Measurements from ENCODE around the gene RAE1. TPM values are rescaled to one million over a fixed set of nuclear protein-coding genes. Genes with fewer than 3 reads are reported as not detected.
"Not testable (repeated sequence)": the region's sequence is repeated elsewhere in the genome, so short reads cannot be mapped to it uniquely, and the experiment has no call there.

Gene RAE1
- total and polyA plus RNA-seq, 2 experiments from 2014 or later = 35.8 to 43.3 TPM

GRCh38 chr20:57416296-57417022, 65.4 kb downstream of the RAE1 start:
- Histone ChIP-seq H3K4me2 (no peak overlapping the region), H4K20me1 (ENCODE audit: insufficient read depth, poor library complexity, severe bottlenecking) (no peaks in the 10 kb centered on the region), H3K27ac (no peak overlapping the region), H3K36me3 (replicated peaks; ENCODE audit: insufficient read depth, low read depth) (no peaks in the 10 kb centered on the region), H2AFZ (no peak overlapping the region), H3K27me3 (no peaks in the 10 kb centered on the region), H3K79me2 (no peaks in the 10 kb centered on the region), H3K9me2 (replicated peaks; ENCODE audit: insufficient read depth) (no peaks in the 10 kb centered on the region), H3K4me3 (no peak overlapping the region), H3K9me3 (ENCODE audit: low read depth) (no peaks in the 10 kb centered on the region), H3K4me1 (ENCODE audit: insufficient read depth) (no peaks in the 10 kb centered on the region)
- DNase-seq (ENCODE audit: low spot score) = no peak
- TF ChIP-seq, protein P1, sequence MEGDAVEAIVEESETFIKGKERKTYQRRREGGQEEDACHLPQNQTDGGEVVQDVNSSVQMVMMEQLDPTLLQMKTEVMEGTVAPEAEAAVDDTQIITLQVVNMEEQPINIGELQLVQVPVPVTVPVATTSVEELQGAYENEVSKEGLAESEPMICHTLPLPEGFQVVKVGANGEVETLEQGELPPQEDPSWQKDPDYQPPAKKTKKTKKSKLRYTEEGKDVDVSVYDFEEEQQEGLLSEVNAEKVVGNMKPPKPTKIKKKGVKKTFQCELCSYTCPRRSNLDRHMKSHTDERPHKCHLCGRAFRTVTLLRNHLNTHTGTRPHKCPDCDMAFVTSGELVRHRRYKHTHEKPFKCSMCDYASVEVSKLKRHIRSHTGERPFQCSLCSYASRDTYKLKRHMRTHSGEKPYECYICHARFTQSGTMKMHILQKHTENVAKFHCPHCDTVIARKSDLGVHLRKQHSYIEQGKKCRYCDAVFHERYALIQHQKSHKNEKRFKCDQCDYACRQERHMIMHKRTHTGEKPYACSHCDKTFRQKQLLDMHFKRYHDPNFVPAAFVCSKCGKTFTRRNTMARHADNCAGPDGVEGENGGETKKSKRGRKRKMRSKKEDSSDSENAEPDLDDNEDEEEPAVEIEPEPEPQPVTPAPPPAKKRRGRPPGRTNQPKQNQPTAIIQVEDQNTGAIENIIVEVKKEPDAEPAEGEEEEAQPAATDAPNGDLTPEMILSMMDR (IDR thresholded peaks at IDR 0.05; ENCODE audit: poor library complexity) = no peak
- TF ChIP-seq EZH2 (IDR thresholded peaks at IDR 0.05; ENCODE audit: borderline replicate concordance) (no peak), EZH2phosphoT487 (IDR thresholded peaks at IDR 0.05; ENCODE audit: low read depth, severe bottlenecking, unreplicated experiment) (no peak)
- 92% methylated on average over 15 of the region's 15 CpGs for WGBS (ENCODE audit: low lambda C conversion rate, missing lambda C conversion rate)

DNA sequence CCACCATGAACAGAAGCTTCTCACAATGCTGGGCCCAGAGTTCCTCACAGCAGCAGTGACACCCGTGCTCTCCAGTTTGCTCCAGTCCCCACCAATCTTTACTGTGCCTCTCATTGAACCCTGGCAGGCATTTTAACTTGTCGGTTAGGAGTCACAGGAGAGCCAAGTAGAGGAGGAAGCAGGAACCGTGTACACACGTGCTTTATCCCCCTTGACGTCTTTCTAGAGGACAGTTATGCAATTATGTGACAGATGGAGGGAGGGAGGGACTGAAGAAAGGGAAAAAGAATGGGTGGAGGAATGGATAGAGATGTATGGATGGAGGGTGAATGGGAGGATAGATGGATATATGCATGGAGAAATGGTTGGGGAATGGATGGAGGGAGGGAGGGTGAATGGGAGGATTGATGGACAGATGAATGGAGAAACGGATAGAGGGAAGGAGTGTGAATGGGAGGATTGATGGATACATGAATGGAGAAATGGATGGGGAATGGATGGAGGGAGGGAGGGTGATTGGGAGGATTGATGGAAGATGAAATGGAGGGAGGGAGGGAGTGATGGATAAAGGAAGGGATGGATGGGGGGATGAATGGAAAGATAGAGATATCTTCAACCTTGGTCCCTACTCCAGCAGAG, 66.1 kb downstream of the RAE1 start:
- no peaks in the 10 kb centered on the region for H3K4me1 ChIP-seq (ENCODE audit: insufficient read depth)
- H3K27ac ChIP-seq = no peak overlapping the region
- no peaks in the 10 kb centered on the region for H3K36me3 ChIP-seq (replicated peaks; ENCODE audit: insufficient read depth, low read depth)
- H3K9me3 ChIP-seq (ENCODE audit: low read depth) = no peaks in the 10 kb centered on the region
- no peaks in the 10 kb centered on the region for H4K20me1 ChIP-seq (ENCODE audit: insufficient read depth, poor library complexity, severe bottlenecking)
- H3K4me2 ChIP-seq = no peak overlapping the region
- whole genome bisulfite sequencing (ENCODE audit: low lambda C conversion rate, missing lambda C conversion rate) = 70% methylated on average over 6 of the region's 6 CpGs
- no peak for DNase-seq (ENCODE audit: low spot score)
- no peaks in the 10 kb centered on the region for H3K27me3 ChIP-seq
- no peak overlapping the region for H2AFZ ChIP-seq
- H3K9me2 ChIP-seq (replicated peaks; ENCODE audit: insufficient read depth) = no peaks in the 10 kb centered on the region
- TF ChIP-seq EZH2phosphoT487 (IDR thresholded peaks at IDR 0.05; ENCODE audit: low read depth, severe bottlenecking, unreplicated experiment) = no peak
- TF ChIP-seq EZH2 (IDR thresholded peaks at IDR 0.05; ENCODE audit: borderline replicate concordance) = no peak
- TF ChIP-seq, protein P1 (IDR thresholded peaks at IDR 0.05; ENCODE audit: poor library complexity) = no peak
- H3K4me3 ChIP-seq = no peak overlapping the region
- H3K79me2 ChIP-seq = no peaks in the 10 kb centered on the region

- Histone ChIP-seq H2AFZ (no peak overlapping the region), H3K27me3 (no peaks in the 10 kb centered on the region), H3K4me2 (no peak overlapping the region), H3K9me2 (replicated peaks; ENCODE audit: insufficient read depth) (no peaks in the 10 kb centered on the region), H3K36me3 (replicated peaks; ENCODE audit: insufficient read depth, low read depth) (no peaks in the 10 kb centered on the region), H3K4me3 (no peak overlapping the region), H3K79me2 (no peaks in the 10 kb centered on the region), H3K27ac (no peak overlapping the region), H4K20me1 (ENCODE audit: insufficient read depth, poor library complexity, severe bottlenecking) (no peaks in the 10 kb centered on the region), H3K4me1 (ENCODE audit: insufficient read depth) (no peaks in the 10 kb centered on the region), H3K9me3 (ENCODE audit: low read depth) (no peaks in the 10 kb centered on the region)
- WGBS (ENCODE audit: low lambda C conversion rate, missing lambda C conversion rate) = 68% methylated on average over 17 of the region's 17 CpGs
- TF ChIP-seq, protein P1 (IDR thresholded peaks at IDR 0.05; ENCODE audit: poor library complexity) = no peak
- TF ChIP-seq EZH2phosphoT487 (IDR thresholded peaks at IDR 0.05; ENCODE audit: low read depth, severe bottlenecking, unreplicated experiment) = no peak
- no peak for TF ChIP-seq EZH2 (IDR thresholded peaks at IDR 0.05; ENCODE audit: borderline replicate concordance)
- DNase-seq (ENCODE audit: low spot score) = no peak
These were observed 67.0 kb downstream of the RAE1 start for GRCh38 chr20:57417830-57418780.

- H2AFZ ChIP-seq; H3K4me3 ChIP-seq; H3K4me2 ChIP-seq; H3K9me2 ChIP-seq (replicated peaks; ENCODE audit: insufficient read depth); H3K79me2 ChIP-seq; H3K27me3 ChIP-seq; H3K9me3 ChIP-seq (ENCODE audit: low read depth); H4K20me1 ChIP-seq (ENCODE audit: insufficient read depth, poor library complexity, severe bottlenecking); DNase-seq (ENCODE audit: low spot score); H3K36me3 ChIP-seq (replicated peaks; ENCODE audit: insufficient read depth, low read depth); H3K4me1 ChIP-seq (ENCODE audit: insufficient read depth); H3K27ac ChIP-seq: not testable (repeated sequence)
- 92% methylated on average over 4 of the region's 4 CpGs for WGBS (ENCODE audit: low lambda C conversion rate, missing lambda C conversion rate)
These were observed 68.4 kb downstream of the RAE1 start for GRCh38 chr20:57419479-57419878.
